PFSK-1 (cell line): Measurements from ENCODE around the gene ANO6.

Experiments
- SIN3A ChIP-seq: IDR thresholded peaks from 2 replicates; pipeline ENCODE4 v1.6.1; 2012; ENCODE audit warnings: mild to moderate bottlenecking, low read length, moderate library complexity, borderline replicate concordance; ENCODE audit not compliant: insufficient read depth
- TF ChIP-seq, protein P1 (sequence below), 2 experiments: IDR thresholded peaks; 2 replicates each; pipeline versions ENCODE4 v1.6.1 to v1.8.0; 2011 to 2012; ENCODE audit warnings: low read depth in 2 of 2, low read length in 2 of 2, control low read depth in 1 of 2, inconsistent platforms in 1 of 2, mild to moderate bottlenecking in 1 of 2, moderate library complexity in 1 of 2; ENCODE audit not compliant: insufficient read depth in 1 of 2

DNA sequence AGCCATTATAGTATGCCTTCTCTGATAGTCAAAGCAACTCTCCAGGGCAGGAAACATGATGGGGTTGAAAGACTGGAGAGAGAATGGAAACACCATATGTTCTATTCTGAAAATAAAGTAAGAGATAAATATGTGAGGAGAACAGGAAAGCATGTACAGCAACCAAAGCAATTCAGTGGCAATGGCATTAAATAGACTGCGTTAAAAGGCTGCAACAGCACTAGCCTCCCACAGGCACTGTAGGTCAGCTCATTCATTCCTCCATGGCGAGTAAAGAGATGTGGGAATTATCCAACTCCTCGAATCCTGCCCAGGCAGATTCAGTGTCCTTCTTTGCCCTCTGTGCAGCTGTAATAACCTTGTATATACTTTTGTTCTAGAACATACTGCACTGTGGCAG lies 43.8 kb downstream of the ANO6 start:
- TF ChIP-seq SIN3A, result no peak
- TF ChIP-seq, protein P1, sequence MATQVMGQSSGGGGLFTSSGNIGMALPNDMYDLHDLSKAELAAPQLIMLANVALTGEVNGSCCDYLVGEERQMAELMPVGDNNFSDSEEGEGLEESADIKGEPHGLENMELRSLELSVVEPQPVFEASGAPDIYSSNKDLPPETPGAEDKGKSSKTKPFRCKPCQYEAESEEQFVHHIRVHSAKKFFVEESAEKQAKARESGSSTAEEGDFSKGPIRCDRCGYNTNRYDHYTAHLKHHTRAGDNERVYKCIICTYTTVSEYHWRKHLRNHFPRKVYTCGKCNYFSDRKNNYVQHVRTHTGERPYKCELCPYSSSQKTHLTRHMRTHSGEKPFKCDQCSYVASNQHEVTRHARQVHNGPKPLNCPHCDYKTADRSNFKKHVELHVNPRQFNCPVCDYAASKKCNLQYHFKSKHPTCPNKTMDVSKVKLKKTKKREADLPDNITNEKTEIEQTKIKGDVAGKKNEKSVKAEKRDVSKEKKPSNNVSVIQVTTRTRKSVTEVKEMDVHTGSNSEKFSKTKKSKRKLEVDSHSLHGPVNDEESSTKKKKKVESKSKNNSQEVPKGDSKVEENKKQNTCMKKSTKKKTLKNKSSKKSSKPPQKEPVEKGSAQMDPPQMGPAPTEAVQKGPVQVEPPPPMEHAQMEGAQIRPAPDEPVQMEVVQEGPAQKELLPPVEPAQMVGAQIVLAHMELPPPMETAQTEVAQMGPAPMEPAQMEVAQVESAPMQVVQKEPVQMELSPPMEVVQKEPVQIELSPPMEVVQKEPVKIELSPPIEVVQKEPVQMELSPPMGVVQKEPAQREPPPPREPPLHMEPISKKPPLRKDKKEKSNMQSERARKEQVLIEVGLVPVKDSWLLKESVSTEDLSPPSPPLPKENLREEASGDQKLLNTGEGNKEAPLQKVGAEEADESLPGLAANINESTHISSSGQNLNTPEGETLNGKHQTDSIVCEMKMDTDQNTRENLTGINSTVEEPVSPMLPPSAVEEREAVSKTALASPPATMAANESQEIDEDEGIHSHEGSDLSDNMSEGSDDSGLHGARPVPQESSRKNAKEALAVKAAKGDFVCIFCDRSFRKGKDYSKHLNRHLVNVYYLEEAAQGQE (IDR thresholded peaks at IDR 0.05; ENCODE audit: insufficient read depth in 1 of 2, low read depth in 2 of 2, low read length in 2 of 2), result no peak
